GM18867 (cell line): ENCODE measurements around the gene MAN2A2.
A peak's percentile ranks its signal among the peaks of the same experiment; 100 is the strongest.

Experiments
- ATAC-seq: cut with Tn5 transposase; IDR thresholded peaks from one replicate; pipeline ENCODE4 v1.9.1; 2021; ENCODE audit warnings: mild to moderate bottlenecking, moderate library complexity; ENCODE audit not compliant: unreplicated experiment

The MAN2A2 gene

GRCh38 chr15:90941038-90941437, 37.9 kb downstream of the MAN2A2 start:
- no peak for ATAC-seq

- ATAC-seq = no peak
Measured at GRCh38 chr15:90942354-90943120, 39.4 kb downstream of the MAN2A2 start.

- no peak for ATAC-seq
Measured at GRCh38 chr15:90945091-90945490, 42.0 kb downstream of the MAN2A2 start.

GRCh38 chr15:90946538-90946937, 43.4 kb downstream of the MAN2A2 start:
- ATAC-seq = no peak

GRCh38 chr15:90946941-90947576, 44.0 kb downstream of the MAN2A2 start:
- no peak for ATAC-seq

GRCh38 chr15:90947577-90948357, 44.7 kb downstream of the MAN2A2 start:
- ATAC-seq = no peak

GRCh38 chr15:90948506-90948905, 45.4 kb downstream of the MAN2A2 start:
- no peak for ATAC-seq

- no peak for ATAC-seq
Measured at GRCh38 chr15:90949979-90950675, 47.0 kb downstream of the MAN2A2 start.

- ATAC-seq = no peak
Measured at GRCh38 chr15:90950676-90951075, 47.6 kb downstream of the MAN2A2 start.

GRCh38 chr15:90952901-90953677, 50.0 kb downstream of the MAN2A2 start:
- ATAC-seq = no peak

- ATAC-seq = no peak
Measured at GRCh38 chr15:90953947-90954711, 51.0 kb downstream of the MAN2A2 start.

GRCh38 chr15:90954712-90955623, 51.9 kb downstream of the MAN2A2 start, which contains the start of gene RCCD1:
RCCD1 (plus strand) TSS chr15:90954884; CDS start chr15:90956735, 1,851 bp downstream.
- ATAC-seq = peak; percentile 93

- no peak for ATAC-seq
Measured at GRCh38 chr15:90955624-90956273, 52.6 kb downstream of the MAN2A2 start.

- no peak for ATAC-seq
Measured at GRCh38 chr15:90956274-90957030, 53.4 kb downstream of the MAN2A2 start.

GRCh38 chr15:90957031-90957790, 54.1 kb downstream of the MAN2A2 start:
- no peak for ATAC-seq

- no peak for ATAC-seq
Measured at GRCh38 chr15:90957791-90958190, 54.7 kb downstream of the MAN2A2 start.
